Ovary (tissue), 9 donors: ENCODE measurements around the gene TEX19. TPM values are rescaled to one million over a fixed set of nuclear protein-coding genes. Genes with fewer than 3 reads are reported as not detected.

ENCODE experiments used
- DNase-seq, 5 donors: peaks; one replicate each; pipeline ENCODE4 v3.0.0-alpha.2; 2019 to 2020
- H3K27ac ChIP-seq, 2 donors: fragments of 200-600 bp; one replicate each; pipeline versions ENCODE4 v1.5.1 to v1.8.0; 2019 to 2022
- H3K27me3 ChIP-seq: fragments of 200-600 bp; one replicate; pipeline ENCODE4 v1.8.0; 2022
- H3K36me3 ChIP-seq: fragments of 200-600 bp; sonication (generic); one replicate; pipeline ENCODE4 v1.5.1; 2019
- H3K4me1 ChIP-seq: one replicate; pipeline ENCODE4 v1.8.1; 2013; ENCODE audit warnings: mild to moderate bottlenecking, moderate library complexity; ENCODE audit not compliant: insufficient read depth
- H3K4me3 ChIP-seq: fragments of 200-600 bp; sonication (generic); one replicate; pipeline ENCODE4 v1.5.1; 2017
- H3K9me3 ChIP-seq, 2 donors: fragments of 200-600 bp in 1 of 2; sonication (generic) in 1 of 2; one replicate each; pipeline versions ENCODE4 v1.5.1 to v1.8.1; 2013 to 2019; ENCODE audit warnings: mild to moderate bottlenecking in 1 of 2, moderate library complexity in 1 of 2
- EP300 ChIP-seq: sonication (generic); formaldehyde crosslinking; IDR thresholded peaks from one replicate; pipeline ENCODE4 v1.6.1; 2017; ENCODE audit warnings: antibody characterized with exemption
- POLR2A ChIP-seq: fragments of 450-650 bp; IDR thresholded peaks from one replicate; pipeline ENCODE4 v1.6.1; 2017; ENCODE audit warnings: antibody characterized with exemption, mild to moderate bottlenecking, moderate library complexity
- WGBS, 3 donors: extraction: QIAGEN DNeasy Blood & Tissue Kit in 1 of 3; methylation state at CpG; one replicate each; pipeline versions ENCODE4 v1.1.5 to v1.1.7; 2013 to 2017; 5-methylcytosine and 5-hydroxymethylcytosine counted together
- intact Hi-C, 4 donors: fragments of 100-400 bp; cut with DNase I; formaldehyde crosslinking; loops; one replicate each; pipeline versions ENCODE4 v1.11.0 to v1.15.1; 2022 to 2023
- polyA plus RNA-seq, 2 donors: library from polyadenylated mRNA; stranded (reverse); fragments of 200-250 nt in 1 of 2; fragments of 350-450 nt in 1 of 2; fragmentation: Illumina TruSeq in 1 of 2; extraction: RNeasy Lipid Tissue Mini Kit (QIAGEN cat#74804) in 1 of 2; gene quantifications; one replicate each; pipeline ENCODE4 v1.2.3, GENCODE V29; 2013 to 2014
- total RNA-seq, 7 donors: library from RNA; depleted of rRNA in 2 of 7; stranded (reverse); fragments of >200 nt in 2 of 7; fragmentation: NEBNext Ultra II Directional in 3 of 7; extraction: Animal tissue kit (Norgen Biotek cat#: 25700) in 3 of 7; gene quantifications; one replicate each; pipeline versions ENCODE4 v1.1.0 to v1.2.4, GENCODE V29; 2016 to 2023
- TF ChIP-seq, protein P1 (sequence below), 3 donors: fragments of 450-650 bp in 2 of 3; fragments of 200-600 bp in 1 of 3; IDR thresholded peaks; one replicate each; pipeline versions ENCODE4 v1.5.1 to v1.8.0; 2016 to 2022; ENCODE audit warnings: antibody characterized with exemption in 3 of 3, mild to moderate bottlenecking in 1 of 3
- donor health status: DM: no; HTN: no; CAD: no; lungs with moderate emphysema.
- donor health status: DM: no; HTN: no; CAD: no.
- donor health status: Bipolar disorder and iron deficiency.
- donor health status: DM: yes; HTN: yes; CAD: no.
- donor health status: DM: no; HTN: no; CAD: no.
- donor health status: DM: yes; HTN: yes; CAD: no.

Gene TEX19
- total and polyA plus RNA-seq, 9 donors: not detected

DNA sequence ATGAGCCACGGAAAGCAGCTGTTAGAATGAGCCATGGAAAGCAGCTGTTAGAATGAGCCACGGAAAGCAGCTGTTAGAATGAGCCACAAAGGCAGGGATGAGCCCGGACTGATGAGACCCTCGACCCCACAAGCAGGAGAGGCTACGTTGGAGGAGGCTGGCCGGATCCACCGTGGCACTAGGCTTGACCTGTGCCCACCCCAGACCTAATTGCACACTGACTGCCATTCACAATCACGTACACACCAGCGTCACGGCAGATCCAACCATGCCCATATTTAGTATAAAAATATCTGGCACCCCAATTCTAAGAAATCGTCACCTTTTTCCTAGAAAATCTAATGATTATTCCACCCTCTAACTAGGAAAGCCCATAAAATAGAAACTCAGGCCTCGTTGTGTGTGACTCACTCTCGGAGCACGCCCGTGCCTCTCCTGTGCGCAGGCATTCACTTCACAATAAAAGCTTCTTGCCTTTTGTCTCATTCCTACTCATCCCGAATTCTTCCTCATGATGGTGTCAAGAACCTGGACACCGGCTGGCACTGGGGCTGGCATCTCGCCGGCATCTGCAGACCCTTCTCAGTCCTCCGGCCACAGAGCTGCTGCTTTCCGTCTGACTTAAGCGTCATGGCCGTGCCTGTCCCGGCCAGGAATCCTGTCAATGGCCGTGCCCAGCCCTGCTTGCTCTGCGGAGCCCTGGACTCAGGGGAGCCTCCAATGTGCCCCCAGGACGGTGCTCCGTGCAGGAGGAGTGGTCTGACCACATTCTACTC, 20.0 kb upstream of the TEX19 start:
- Histone ChIP-seq H3K27ac (peak overlapping the region in 1 of 2 donors; percentile 53), H3K9me3 (no peaks in the 10 kb centered on the region), H3K4me1 (peaks cover 13% of the 10 kb centered on the region), H3K36me3 (no peaks in the 10 kb centered on the region), H3K4me3 (peak overlapping the region; percentile 31), H3K27me3 (no peaks in the 10 kb centered on the region)
- 9 to 10% (median 10%) methylated on average over 29 of the region's 29 CpGs for WGBS, 3 donors
- TF ChIP-seq POLR2A (no peak), EP300 (no peak)
- TF ChIP-seq, protein P1, sequence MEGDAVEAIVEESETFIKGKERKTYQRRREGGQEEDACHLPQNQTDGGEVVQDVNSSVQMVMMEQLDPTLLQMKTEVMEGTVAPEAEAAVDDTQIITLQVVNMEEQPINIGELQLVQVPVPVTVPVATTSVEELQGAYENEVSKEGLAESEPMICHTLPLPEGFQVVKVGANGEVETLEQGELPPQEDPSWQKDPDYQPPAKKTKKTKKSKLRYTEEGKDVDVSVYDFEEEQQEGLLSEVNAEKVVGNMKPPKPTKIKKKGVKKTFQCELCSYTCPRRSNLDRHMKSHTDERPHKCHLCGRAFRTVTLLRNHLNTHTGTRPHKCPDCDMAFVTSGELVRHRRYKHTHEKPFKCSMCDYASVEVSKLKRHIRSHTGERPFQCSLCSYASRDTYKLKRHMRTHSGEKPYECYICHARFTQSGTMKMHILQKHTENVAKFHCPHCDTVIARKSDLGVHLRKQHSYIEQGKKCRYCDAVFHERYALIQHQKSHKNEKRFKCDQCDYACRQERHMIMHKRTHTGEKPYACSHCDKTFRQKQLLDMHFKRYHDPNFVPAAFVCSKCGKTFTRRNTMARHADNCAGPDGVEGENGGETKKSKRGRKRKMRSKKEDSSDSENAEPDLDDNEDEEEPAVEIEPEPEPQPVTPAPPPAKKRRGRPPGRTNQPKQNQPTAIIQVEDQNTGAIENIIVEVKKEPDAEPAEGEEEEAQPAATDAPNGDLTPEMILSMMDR (IDR thresholded peaks at IDR 0.05): no peak
- intact Hi-C loops: no loop called here
- peak; percentile 47 to 72 (median 63) for DNase-seq

DNA sequence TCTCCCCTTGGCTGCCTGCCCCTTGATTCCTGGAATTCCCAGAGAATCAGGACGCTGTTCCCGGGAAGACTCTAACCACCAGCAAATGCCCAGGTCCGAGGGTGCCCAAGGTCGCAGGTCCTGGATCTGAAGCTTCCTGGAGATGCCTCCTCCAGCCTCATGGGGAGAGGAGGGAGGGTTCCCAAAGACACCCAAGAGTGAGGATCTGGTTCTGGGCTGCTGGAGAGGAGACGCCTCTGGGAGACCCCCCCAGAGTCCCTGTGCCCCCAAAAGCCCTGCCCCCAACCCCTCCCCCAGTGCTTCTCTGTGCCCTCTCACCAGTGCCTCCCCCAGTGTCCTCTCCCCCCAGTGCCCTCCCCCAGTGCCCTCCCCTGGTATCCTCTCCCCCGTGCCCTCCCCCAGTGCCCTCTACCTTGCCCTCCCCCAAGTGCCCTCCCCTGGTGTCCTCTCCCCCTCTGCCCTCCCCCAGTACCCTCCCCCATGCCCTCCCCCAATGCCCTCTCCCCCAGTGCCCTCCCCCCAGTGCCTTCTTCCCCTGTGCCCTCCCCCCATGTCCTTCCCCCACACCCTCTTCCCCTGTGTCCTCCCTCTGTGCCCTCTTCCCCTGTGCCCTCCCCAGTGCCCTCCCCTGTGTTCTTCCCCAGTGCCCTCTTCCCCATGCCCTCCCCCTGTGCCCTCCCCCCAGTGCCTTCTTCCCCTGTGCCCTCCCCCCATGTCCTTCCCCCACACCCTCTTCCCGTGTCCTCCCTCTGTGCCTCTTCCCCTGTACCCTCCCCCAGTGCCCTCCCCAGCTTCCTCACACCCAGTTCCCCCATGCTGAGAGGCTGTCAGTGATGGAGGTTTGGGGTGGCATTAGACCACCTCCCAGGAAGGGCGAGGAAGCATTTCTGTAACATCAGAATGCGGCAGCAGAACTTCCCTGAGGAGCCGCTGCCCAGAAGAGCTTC, 19.1 kb upstream of the TEX19 start:
- no peaks in the 10 kb centered on the region for H3K9me3 ChIP-seq
- no peaks in the 10 kb centered on the region for H3K36me3 ChIP-seq
- intact Hi-C loops: no loop called here
- peak overlapping the region; percentile 31 for H3K4me3 ChIP-seq
- H3K27me3 ChIP-seq: no peaks in the 10 kb centered on the region
- H3K27ac ChIP-seq: peak overlapping the region in 1 of 2 donors; percentile 26
- DNase-seq: peak in 2 of 5 donors; percentile 36 to 59
- 37 to 47% (median 43%) methylated on average over 7 to 10 of the region's 10 CpGs for WGBS, 3 donors
- peaks cover 6% of the 10 kb centered on the region for H3K4me1 ChIP-seq
- TF ChIP-seq POLR2A (no peak), EP300 (no peak)
- TF ChIP-seq, protein P1 (IDR thresholded peaks at IDR 0.05): no peak

DNA sequence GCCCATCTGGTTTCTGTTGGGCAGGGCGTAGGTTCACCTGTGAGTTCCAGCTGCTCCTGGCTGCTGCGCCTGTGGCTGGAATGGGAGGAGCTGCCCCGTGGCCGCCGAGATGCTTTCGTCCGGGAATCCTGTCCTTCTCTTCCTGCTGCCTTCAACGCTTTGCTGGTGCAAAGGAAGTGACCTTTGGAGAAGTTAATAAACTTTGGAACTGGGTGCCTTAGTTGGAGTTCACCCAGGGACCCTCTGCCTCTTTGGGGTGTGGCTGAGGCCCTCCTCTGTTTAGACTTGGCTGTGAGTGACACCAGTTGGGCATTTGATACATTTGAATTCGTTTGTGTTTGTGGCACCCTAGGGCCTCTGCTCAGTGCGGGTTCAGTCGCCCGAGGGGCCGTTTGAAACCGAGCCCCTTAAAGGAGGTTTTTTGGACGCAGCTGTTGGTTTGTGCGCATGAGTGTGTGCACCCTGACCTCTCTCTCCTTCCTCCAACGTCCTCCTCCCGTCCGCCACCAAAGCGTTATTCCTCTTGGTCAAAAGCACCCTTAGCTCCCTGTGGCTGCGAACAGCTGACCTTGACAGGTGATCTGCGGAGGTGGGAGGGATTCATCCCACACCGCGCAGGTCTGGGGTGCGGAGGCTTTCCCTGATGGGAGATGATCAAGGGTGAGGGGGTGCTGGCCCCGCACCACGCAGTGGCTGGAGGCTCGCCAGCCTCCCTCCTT, 16.5 kb upstream of the TEX19 start:
- TF ChIP-seq EP300 (no peak), POLR2A (no peak)
- TF ChIP-seq, protein P1 (IDR thresholded peaks at IDR 0.05): no peak
- H3K4me3 ChIP-seq: no peak overlapping the region
- intact Hi-C loops: no loop called here
- H3K9me3 ChIP-seq: no peaks in the 10 kb centered on the region
- no peaks in the 10 kb centered on the region for H3K36me3 ChIP-seq
- 43 to 54% (median 50%) methylated on average over 28 of the region's 28 CpGs for WGBS, 3 donors
- peaks cover 6% of the 10 kb centered on the region for H3K4me1 ChIP-seq
- no peaks in the 10 kb centered on the region for H3K27me3 ChIP-seq
- DNase-seq: no peak
- no peak overlapping the region for H3K27ac ChIP-seq

DNA sequence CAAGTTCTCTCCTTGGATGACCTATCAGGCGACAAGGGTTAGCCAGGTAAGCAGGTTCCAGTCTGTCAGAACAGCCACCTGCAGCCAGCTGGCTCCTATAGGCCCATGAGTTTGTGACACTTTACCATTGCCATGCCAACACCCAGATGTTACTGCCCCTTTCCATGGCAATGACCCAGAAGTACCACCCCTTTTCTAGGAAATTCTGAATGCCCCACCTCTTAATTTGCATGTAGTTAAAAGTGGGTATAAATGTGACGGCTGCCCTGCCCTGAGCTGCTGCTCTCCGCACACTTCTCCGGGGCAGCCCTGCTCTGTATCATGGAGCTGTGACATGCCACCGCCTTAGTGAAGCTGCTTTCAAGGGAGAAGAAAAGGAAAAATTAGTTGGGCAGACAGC, 15.5 kb upstream of the TEX19 start:
- H3K4me1 ChIP-seq: peaks cover 6% of the 10 kb centered on the region
- TF ChIP-seq EP300 (no peak), POLR2A (no peak)
- TF ChIP-seq, protein P1 (IDR thresholded peaks at IDR 0.05): no peak
- intact Hi-C loops: no loop called here
- H3K4me3 ChIP-seq: no peak overlapping the region
- no peaks in the 10 kb centered on the region for H3K9me3 ChIP-seq
- DNase-seq: peak in 1 of 5 donors; percentile 4
- no peaks in the 10 kb centered on the region for H3K27me3 ChIP-seq
- no peak overlapping the region for H3K27ac ChIP-seq
- no peaks in the 10 kb centered on the region for H3K36me3 ChIP-seq
- 92 to 98% (median 93%) methylated on average over 5 of the region's 5 CpGs for WGBS, 3 donors
